ENCODE results near the gene POLE3.

DNA sequence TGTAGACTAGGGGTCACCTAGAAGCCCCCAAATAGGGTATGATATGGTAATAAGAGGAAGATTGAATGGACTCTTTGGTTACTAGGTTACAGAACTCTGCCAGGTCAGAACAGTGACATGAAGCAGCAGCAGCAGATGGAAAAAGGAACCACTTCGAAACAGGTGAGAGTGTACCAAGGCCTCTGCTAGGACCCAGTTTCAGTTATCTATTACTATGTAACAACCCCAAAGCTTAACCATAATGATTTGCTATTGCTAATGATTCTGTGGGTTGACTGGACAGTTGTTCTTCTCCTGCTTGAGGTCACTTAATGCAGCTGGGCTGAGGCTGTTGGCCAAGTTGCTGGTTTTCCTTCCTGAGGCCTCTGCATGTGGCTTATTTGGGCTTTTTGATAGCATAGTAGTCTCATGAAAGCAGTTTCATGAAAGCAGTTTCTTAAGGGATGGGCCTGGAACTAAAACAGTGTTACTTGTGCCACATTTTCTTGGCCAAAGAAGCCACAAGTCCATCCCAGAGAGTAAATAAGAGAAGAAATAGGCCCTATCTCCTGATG is 17.7 kb upstream of the POLE3 start:
- no peak for TF ChIP-seq POLR2A (IDR thresholded peaks at IDR 0.05)
- TF ChIP-seq, protein P1, sequence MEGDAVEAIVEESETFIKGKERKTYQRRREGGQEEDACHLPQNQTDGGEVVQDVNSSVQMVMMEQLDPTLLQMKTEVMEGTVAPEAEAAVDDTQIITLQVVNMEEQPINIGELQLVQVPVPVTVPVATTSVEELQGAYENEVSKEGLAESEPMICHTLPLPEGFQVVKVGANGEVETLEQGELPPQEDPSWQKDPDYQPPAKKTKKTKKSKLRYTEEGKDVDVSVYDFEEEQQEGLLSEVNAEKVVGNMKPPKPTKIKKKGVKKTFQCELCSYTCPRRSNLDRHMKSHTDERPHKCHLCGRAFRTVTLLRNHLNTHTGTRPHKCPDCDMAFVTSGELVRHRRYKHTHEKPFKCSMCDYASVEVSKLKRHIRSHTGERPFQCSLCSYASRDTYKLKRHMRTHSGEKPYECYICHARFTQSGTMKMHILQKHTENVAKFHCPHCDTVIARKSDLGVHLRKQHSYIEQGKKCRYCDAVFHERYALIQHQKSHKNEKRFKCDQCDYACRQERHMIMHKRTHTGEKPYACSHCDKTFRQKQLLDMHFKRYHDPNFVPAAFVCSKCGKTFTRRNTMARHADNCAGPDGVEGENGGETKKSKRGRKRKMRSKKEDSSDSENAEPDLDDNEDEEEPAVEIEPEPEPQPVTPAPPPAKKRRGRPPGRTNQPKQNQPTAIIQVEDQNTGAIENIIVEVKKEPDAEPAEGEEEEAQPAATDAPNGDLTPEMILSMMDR (IDR thresholded peaks at IDR 0.05): no peak

All from testis (tissue), 2 donors.